Thyroid gland (tissue), 4 donors: ENCODE results near the gene PSD.

Source experiments
- POLR2A ChIP-seq, 2 donors: fragments of 450-650 bp; IDR thresholded peaks; one replicate each; pipeline ENCODE4 v1.6.1; 2017; ENCODE audit warnings: antibody characterized with exemption in 2 of 2, mild to moderate bottlenecking in 2 of 2, moderate library complexity in 1 of 2
- TF ChIP-seq, protein P1 (sequence below), 6 experiments: fragments of 200-600 bp in 3 of 6; fragments of 450-650 bp in 3 of 6; sonication (generic) in 3 of 6; IDR thresholded peaks; one replicate each; pipeline ENCODE4 v1.5.1; 2016 to 2019; ENCODE audit warnings: antibody characterized with exemption in 6 of 6, mild to moderate bottlenecking in 2 of 6, inconsistent platforms in 1 of 6, moderate library complexity in 1 of 6

DNA sequence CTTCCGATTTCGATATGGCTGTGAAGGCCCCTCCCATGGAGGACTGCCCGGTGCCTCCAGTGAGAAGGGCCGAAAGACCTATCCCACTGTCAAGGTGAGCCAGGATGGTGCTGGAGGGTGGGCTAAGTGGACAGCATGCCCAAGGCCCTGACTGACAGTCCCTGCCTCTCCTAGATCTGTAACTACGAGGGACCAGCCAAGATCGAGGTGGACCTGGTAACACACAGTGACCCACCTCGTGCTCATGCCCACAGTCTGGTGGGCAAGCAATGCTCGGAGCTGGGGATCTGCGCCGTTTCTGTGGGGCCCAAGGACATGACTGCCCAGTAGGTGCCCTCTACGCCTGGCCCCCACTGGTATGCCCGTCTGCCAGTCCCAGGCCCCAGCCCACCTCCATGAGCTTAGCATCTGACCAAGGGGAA lies 21.8 kb downstream of the PSD start:
- TF ChIP-seq, protein P1, sequence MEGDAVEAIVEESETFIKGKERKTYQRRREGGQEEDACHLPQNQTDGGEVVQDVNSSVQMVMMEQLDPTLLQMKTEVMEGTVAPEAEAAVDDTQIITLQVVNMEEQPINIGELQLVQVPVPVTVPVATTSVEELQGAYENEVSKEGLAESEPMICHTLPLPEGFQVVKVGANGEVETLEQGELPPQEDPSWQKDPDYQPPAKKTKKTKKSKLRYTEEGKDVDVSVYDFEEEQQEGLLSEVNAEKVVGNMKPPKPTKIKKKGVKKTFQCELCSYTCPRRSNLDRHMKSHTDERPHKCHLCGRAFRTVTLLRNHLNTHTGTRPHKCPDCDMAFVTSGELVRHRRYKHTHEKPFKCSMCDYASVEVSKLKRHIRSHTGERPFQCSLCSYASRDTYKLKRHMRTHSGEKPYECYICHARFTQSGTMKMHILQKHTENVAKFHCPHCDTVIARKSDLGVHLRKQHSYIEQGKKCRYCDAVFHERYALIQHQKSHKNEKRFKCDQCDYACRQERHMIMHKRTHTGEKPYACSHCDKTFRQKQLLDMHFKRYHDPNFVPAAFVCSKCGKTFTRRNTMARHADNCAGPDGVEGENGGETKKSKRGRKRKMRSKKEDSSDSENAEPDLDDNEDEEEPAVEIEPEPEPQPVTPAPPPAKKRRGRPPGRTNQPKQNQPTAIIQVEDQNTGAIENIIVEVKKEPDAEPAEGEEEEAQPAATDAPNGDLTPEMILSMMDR (IDR thresholded peaks at IDR 0.05), result no peak
- TF ChIP-seq POLR2A (IDR thresholded peaks at IDR 0.05), result no peak
